HG02798 (cell line): ENCODE measurements around the gene PROKR2.

Experiments used
- ATAC-seq: cut with Tn5 transposase; IDR thresholded peaks from one replicate; pipeline ENCODE4 v1.9.1; 2021; ENCODE audit warnings: mild to moderate bottlenecking; ENCODE audit not compliant: unreplicated experiment, poor library complexity

The PROKR2 gene

GRCh38 chr20:5316188-5317158 lies at the start of gene PROKR2:
Gene PROKR2, minus strand, starts transcription at chr20:5316954. Its CDS starts 2,585 bp downstream, at chr20:5314369.
- ATAC-seq = no peak

GRCh38 chr20:5364997-5365597 lies 48.3 kb upstream of the PROKR2 start:
- ATAC-seq = no peak

- ATAC-seq = no peak
These were observed 47.5 kb upstream of the PROKR2 start for GRCh38 chr20:5364136-5364821.

- no peak for ATAC-seq
These were observed 46.0 kb upstream of the PROKR2 start for GRCh38 chr20:5362771-5363170.

DNA sequence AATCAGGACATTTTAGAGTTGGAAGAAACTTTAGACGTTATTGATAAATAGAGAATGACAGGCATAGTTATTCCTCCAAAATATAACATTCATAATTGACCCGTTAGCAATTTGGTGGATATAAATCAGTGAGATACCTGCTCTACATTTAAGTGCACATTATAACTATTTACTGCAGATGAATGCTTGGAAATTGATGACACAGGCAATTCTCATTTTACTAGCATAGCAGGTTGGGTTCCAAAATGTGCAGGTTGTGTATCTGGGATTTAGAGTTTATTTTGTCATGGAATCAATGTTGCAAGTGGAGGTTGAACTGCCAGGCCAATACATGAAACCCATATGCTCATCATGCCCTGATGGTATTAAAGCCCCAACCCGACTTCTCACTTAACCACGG lies 44.4 kb upstream of the PROKR2 start:
- ATAC-seq = no peak

DNA sequence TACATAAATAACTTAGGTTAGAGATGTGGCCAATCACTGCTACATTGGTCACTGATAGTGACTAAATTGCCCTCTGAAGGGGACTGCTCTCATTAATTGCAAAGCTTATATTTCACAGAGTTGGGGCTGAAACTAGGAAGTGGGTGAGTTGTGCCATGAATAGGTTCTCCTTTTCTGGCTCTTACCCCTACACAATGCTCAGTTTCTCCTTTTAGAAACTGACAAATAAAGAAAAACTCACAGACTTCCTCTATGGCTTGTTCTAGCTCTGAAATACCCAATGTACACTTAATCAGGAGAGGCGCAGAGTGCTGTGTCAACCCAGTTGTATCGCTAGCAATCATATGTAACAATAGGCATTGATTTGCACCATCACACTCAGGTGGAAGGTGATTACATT lies 41.2 kb upstream of the PROKR2 start:
- ATAC-seq = no peak

DNA sequence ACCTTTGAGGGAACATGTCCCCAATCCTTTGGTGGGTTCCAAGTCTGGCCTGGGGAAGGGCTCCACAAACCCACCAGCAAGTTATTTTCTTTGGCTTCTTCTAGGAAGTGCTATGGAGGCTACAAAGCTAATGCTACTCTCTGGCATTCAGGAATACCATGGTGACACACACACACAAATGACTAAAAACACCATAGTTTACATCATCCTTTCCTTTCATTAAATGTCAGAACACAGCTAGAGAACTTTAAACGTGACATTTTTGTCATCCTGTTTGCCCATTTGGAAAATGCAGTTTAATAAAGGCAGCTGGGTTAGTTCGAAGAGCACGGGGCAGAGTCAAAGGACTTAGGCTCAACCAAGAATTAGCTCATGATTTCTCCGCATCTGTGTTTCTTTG lies 40.2 kb upstream of the PROKR2 start:
- ATAC-seq = no peak

DNA sequence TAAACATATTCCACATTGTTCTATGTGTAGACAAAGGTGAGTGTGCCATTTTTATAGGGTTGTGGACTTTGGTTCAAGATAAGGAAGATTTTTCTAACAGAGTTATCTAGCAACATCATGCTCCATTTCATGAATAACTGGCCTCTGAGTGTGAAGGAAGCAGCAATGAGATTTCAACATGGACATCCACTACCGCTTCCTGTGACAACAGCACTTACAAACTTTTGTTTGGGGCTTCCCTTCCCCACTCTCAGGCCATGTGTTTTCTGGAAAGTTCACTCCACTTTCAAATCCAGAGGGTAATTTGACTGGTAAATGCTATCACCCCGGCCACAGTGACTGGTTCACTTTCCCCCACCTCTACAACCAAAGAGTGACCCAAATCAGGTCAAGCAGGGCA lies 38.1 kb upstream of the PROKR2 start:
- ATAC-seq = no peak

DNA sequence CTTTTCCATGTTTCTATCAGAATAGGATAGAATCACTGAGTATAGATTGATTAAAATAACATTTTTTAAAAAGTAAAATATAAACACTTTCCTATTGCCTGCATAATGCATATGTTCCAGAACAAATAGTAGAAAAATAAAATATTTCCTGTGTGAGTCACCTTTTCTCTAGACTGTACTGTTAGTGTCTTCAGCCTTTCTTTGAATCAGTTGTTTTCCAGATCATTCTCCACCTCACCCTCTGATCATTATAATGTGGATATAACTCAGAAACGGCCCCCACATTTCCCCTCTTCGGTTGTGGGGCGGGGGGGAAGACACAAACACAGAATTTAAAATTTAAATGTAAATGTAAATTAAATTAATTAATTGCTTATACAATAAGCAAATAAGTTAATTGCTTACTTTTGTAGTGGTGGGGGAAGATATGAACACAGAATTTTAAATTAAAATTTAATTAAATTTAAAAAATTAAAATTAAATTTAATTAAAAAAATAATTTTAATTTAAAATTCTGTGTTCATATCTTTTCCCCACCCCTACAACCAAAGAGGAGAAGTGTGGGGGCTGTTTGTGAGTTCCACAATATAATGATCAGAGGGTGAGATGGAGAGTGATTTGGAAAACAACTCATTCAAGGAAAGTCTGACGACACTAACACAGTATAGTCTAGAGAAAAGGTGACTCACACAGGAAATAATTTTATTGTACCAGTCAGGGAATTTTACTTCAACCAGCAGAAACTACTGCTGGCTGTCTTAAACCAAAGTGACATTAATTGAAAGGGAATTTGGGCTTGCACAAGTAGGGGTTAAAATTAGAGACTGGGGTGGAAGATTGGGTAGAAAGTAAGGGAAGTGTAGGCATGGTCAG lies 37.1 kb upstream of the PROKR2 start:
- ATAC-seq = no peak

GRCh38 chr20:5349448-5349847 lies 32.7 kb upstream of the PROKR2 start:
- ATAC-seq = no peak

DNA sequence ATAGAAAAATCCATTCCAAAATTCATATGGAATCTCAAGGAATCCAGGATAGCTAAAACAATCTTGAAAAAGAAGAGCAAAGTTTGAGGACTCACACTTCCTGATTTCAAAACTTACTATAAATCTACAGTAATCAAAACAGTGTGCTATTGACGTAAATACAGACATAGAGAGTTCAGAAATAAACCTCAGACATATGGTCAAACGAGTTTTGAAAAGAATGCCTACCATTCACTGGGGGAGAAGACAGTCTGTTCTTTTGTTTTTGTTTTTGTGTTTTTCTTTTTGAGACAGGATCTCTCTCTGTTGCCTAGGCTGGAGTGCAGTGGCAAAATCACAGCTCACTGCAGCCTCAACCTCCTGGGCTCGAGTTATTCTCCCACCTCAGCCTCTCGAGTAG lies 25.3 kb upstream of the PROKR2 start:
- no peak for ATAC-seq

- ATAC-seq = no peak
These were observed 14.6 kb upstream of the PROKR2 start for GRCh38 chr20:5331340-5331739.

DNA sequence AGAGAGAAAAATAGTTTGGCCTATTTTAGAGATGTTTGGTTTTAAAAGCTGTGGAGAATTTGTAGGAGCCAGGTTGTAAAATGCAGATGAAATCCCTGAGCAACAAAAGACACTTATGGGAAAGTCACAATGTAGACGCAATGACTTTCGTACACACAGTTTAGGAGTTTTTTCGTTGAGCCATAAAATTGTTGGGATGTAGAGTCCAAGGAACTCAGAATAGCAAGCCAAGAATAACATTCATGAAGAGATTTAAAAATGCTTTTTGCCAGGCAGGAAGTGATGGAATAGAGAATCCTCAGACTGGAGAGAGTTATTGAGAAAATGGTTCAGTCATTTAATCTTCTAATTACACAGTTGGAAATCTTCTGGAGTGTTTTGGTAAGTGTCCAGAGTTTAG lies 11.5 kb upstream of the PROKR2 start:
- ATAC-seq = no peak

GRCh38 chr20:5327356-5327755 lies 10.6 kb upstream of the PROKR2 start:
- no peak for ATAC-seq

GRCh38 chr20:5315807-5316187 lies 957 bp downstream of the PROKR2 start:
- no peak for ATAC-seq

DNA sequence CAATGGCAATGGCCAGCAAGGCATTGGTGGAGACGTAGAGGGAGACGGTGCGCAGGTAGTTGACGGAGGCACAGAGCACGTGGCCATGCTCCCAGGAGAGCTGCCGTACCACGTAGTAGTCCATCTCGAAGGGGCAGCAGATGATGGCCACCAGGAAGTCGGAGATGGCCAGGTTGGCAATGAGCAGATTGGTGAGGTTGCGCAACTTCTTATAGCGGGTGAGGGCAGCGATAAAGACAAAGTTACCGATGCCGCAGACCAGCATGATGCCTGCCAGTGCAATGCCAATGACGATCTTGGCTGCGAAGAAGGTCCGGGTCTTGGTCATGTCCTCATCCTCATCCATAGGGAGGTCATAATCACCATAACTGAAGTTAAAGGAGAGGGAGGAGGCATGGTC lies 2.8 kb downstream of the PROKR2 start:
- ATAC-seq = no peak

GRCh38 chr20:5312518-5312917 lies 4.2 kb downstream of the PROKR2 start:
- ATAC-seq = no peak

GRCh38 chr20:5309971-5310370 lies 6.8 kb downstream of the PROKR2 start:
- ATAC-seq = no peak

- no peak for ATAC-seq
These were observed 17.9 kb downstream of the PROKR2 start for GRCh38 chr20:5298811-5299210.

DNA sequence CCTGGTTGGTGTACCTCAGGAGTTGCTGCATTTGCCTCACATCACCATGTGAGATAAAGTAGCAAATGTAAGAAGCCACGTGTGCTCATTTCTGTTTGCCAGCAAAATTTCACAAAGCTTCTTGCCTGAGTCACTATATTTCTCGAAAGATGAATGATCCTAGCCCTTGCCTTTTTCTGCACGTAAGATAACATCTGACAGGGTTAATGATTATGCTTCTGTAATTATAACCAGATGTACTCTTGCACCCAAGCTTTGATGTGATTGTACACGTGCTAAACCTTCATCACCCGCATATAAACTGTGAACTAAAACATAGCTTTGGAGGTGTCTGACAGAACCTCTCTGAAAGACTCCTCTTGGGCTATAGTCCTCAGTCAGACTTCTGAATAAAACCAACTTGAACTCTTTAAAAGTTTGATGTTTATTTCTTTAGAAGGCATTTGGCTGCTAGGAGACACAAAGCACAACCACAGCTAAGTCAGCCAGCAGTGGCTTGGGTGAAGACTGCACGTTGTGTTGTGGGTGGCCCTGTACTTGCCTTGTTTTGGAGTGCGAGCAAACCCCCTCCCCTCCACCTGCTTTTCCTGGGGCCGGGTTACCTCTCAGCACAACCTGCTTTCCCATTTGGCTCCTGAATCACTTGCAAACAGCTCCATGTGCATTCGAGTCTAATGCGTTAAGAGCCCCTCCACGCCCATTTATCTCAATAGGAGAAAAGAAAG lies 19.3 kb downstream of the PROKR2 start:
- no peak for ATAC-seq
